Nephron progenitor cell (in vitro differentiated cells): ENCODE data around the gene SSR2.
A peak's percentile ranks its signal among the peaks of the same experiment; 100 is the strongest.

Experiments used
- DNase-seq: peaks from one replicate; pipeline ENCODE4 v3.0.0; 2021
- H3K27ac Mint-ChIP-seq: 2 replicates; pipeline ENCODE4 v1.8.0; 2021; ENCODE audit warnings: mild to moderate bottlenecking, moderate library complexity, mixed read lengths
- H3K27me3 Mint-ChIP-seq: 2 replicates; pipeline ENCODE4 v1.8.0; 2021; ENCODE audit warnings: mild to moderate bottlenecking, low read depth, mixed read lengths; ENCODE audit not compliant: poor library complexity
- H3K36me3 Mint-ChIP-seq: 2 replicates; pipeline ENCODE4 v1.8.0; 2021; ENCODE audit warnings: low read depth, mixed read lengths
- H3K4me1 Mint-ChIP-seq: 2 replicates; pipeline ENCODE4 v1.8.0; 2021; ENCODE audit warnings: mixed read lengths
- H3K4me3 Mint-ChIP-seq: 2 replicates; pipeline ENCODE4 v1.8.0; 2021; ENCODE audit warnings: mild to moderate bottlenecking, moderate library complexity, mixed read lengths
- H3K9me3 Mint-ChIP-seq: 2 replicates; pipeline ENCODE4 v1.8.0; 2021; ENCODE audit warnings: mild to moderate bottlenecking, moderate library complexity, mixed read lengths
- CTCF ChIP-seq: fragments of 200-600 bp; sonication (generic); IDR thresholded peaks from 2 replicates; pipeline ENCODE4 v1.5.0; 2021; ENCODE audit warnings: antibody characterized with exemption

The SSR2 gene

GRCh38 chr1:156055281-156056048 lies 34.7 kb upstream of the SSR2 start:
- Mint-ChIP-seq H3K36me3 (peaks cover 25% of the 10 kb centered on the region), H3K4me1 (peaks cover 29% of the 10 kb centered on the region), H3K4me3 (peak overlapping the region; percentile 93), H3K27ac (no peak overlapping the region), H3K9me3 (no peaks in the 10 kb centered on the region), H3K27me3 (peaks cover 4% of the 10 kb centered on the region)
- DNase-seq = no peak
- no peak for TF ChIP-seq CTCF

DNA sequence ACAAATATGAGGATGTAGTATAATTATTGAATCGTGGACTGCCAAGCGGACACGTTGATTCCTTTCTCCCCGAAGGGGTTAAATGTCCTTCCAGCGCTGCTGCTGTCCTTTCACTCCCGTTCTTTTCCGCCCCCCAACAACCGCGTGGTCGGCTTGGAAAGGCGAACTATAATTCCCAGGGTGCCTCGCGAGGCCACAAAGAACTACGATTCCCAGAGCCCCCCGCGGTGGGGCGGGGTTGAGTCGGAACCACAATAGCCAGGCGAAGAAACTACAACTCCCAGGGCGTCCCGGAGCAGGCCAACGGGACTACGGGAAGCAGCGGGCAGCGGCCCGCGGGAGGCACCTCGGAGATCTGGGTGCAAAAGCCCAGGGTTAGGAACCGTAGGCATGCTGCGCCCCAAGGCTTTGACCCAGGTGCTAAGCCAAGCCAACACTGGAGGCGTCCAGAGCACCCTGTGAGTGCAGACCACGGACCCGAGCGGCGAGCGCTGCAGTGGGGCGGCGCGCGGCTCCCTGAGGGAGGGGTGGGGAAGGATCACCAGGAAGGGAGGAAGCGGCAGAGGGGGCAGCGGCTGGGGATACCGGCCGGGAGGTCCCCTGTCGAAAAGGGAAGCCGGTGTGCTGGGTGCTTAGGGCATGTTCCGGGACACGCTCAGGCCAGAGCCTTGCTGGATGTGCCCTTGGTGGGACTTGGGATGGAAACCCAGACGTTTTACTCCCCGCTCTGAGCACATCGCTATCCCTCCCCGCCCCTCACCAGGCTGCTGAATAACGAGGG lies 33.9 kb upstream of the SSR2 start, which contains the start of gene LAMTOR2:
Gene LAMTOR2, plus strand, starts transcription at position 283 of the 781 bp plus-strand sequence. Its CDS starts 108 bp downstream, at position 391.
- Mint-ChIP-seq H3K36me3 (peaks cover 33% of the 10 kb centered on the region), H3K4me1 (peaks cover 32% of the 10 kb centered on the region), H3K9me3 (no peaks in the 10 kb centered on the region), H3K27me3 (no peaks in the 10 kb centered on the region), H3K27ac (peak within 1 kb of the TSS; percentile 100), H3K4me3 (peak within 1 kb of the TSS; percentile 96)
- peak; percentile 97 for DNase-seq
- TF ChIP-seq CTCF = no peak

DNA sequence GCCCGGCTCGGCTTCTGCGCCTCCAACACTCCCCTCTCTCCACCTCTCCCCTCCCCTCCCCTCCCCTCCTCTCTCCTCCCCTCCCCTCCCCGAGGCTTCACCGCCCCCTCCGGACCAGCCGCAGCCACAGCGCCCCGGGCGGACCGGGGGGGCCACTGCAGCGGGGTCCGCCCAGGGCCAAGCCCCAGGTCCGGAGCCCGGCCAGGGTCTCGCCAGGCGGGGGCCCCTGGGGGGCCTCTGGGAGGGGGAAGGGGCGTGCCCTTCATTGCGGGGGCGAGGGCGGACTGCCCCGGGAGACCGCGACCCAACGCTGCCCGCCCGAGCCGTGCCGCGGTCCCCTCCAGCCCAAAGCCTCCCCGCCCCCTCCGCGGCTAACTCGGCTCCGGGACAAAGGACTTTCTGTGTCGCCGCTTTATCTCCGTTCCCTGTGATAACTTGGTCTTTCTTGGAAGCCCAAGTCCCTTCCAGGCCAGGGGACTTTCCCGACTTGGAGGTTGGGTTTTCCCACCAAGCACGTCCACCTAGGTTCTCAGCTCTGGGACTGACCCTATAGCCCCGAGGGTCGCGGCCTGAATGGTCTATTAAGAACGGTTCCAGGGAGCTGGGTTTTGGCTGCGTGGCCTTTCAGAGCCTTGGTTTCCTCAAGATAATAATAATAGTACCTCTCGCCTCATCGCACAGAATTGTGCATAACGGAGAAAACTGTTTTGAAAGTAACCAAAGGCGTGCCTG lies 33.2 kb upstream of the SSR2 start, which contains the start of gene UBQLN4:
Gene UBQLN4, minus strand, starts transcription at position 31 of the 732 bp plus-strand sequence. CDS start 97 bp downstream, outside the sequence.
- H3K4me1 Mint-ChIP-seq = peaks cover 32% of the 10 kb centered on the region
- peak; percentile 29 for TF ChIP-seq CTCF
- no peaks in the 10 kb centered on the region for H3K27me3 Mint-ChIP-seq
- peaks cover 39% of the 10 kb centered on the region for H3K36me3 Mint-ChIP-seq
- peak within 1 kb of the TSS; percentile 96 for H3K4me3 Mint-ChIP-seq
- peak within 1 kb of the TSS; percentile 100 for H3K27ac Mint-ChIP-seq
- H3K9me3 Mint-ChIP-seq = no peaks in the 10 kb centered on the region
- DNase-seq = peak; percentile 84

GRCh38 chr1:156052862-156053767 lies 32.4 kb upstream of the SSR2 start:
- Mint-ChIP-seq H3K36me3 (peaks cover 39% of the 10 kb centered on the region), H3K27me3 (no peaks in the 10 kb centered on the region), H3K27ac (peak overlapping the region; percentile 94), H3K4me3 (peak overlapping the region; percentile 96), H3K9me3 (no peaks in the 10 kb centered on the region), H3K4me1 (peaks cover 32% of the 10 kb centered on the region)
- DNase-seq = peak; percentile 86
- peak; percentile 17 for TF ChIP-seq CTCF
